Measurements from ENCODE around the gene CORO6. TPM values are rescaled to one million over a fixed set of nuclear protein-coding genes. Genes with fewer than 3 reads are reported as not detected.

CORO6 gene
- total and polyA plus RNA-seq, 10 of the 15 experiments (the other 5 are each of a cell fraction or from before 2014, with no cell fraction given): 0.26 to 5.0 (median 1.7) TPM; not detected in 1

GRCh38 chr17:29567554-29568330, 55.0 kb downstream of the CORO6 start:
- in situ Hi-C loops (cut with MboI): no loop called here
- TSS peak; percentile 90 for BruUV-seq (replicated peaks)
- POLR2A ChIA-PET: interaction anchor here (0.7 to 1.4 kb wide), 4 partner anchors 9 to 395 kb away, joined by 3 to 6 read pairs (median 4); no protein-coding TSS in a partner anchor
- TF ChIP-seq RCOR1 (conservative IDR thresholded peaks at IDR 0.05; ENCODE audit: low read depth, low read length) (0 out of 2 replicates have a peak, but pooled peaks have one; percentile 43), ZNF687 (IDR thresholded peaks at IDR 0.05) (no peak), RB1 (IDR thresholded peaks at IDR 0.05; ENCODE audit: borderline replicate concordance) (no peak), TCF7 (IDR thresholded peaks at IDR 0.05; ENCODE audit: borderline replicate concordance) (no peak), BCL3 (IDR thresholded peaks at IDR 0.05; ENCODE audit: borderline replicate concordance, insufficient read depth, low read depth, low read length, poor library complexity, severe bottlenecking) (no peak), NR2C1 (IDR thresholded peaks at IDR 0.05) (no peak), IKZF2 (IDR thresholded peaks at IDR 0.05) (0 out of 4 replicates have a peak, but pooled peaks of 1 of the 2 experiments have one; percentile 10), DPF2 (IDR thresholded peaks at IDR 0.05) (0 out of 2 replicates have a peak, but pooled peaks have one; percentile 13), KAT2A (conservative IDR thresholded peaks at IDR 0.05; ENCODE audit: control insufficient read depth, low read depth, low read length) (no peak), EZH2 (IDR thresholded peaks at IDR 0.05; ENCODE audit: borderline replicate concordance, control insufficient read depth, low read depth, low read length) (no peak), RELB (IDR thresholded peaks at IDR 0.05; ENCODE audit: low read depth) (no peak), MLLT1 (IDR thresholded peaks at IDR 0.05) (0 out of 2 replicates have a peak, but pooled peaks have one; percentile 28), ATF7 (IDR thresholded peaks at IDR 0.05; ENCODE audit: low read depth) (no peak)

More at GRCh38 chr17:29567554-29568330, 55.0 kb downstream of the CORO6 start:
- H3K27ac ChIP-seq (ENCODE audit: control insufficient read depth, insufficient read depth): peak overlapping the region; percentile 81
- H3K4me2 ChIP-seq (ENCODE audit: control insufficient read depth, insufficient read depth): peak overlapping the region; percentile 97
- H3K4me1 ChIP-seq (ENCODE audit: control insufficient read depth, insufficient read depth, low read length): peaks cover 3% of the 10 kb centered on the region; the same call in 1 of the 2 replicates
- H2AFZ ChIP-seq (ENCODE audit: control insufficient read depth, low read depth, low read length): peak overlapping the region; percentile 97
- peak; percentile 78 for ATAC-seq
- H3K36me3 ChIP-seq (ENCODE audit: control insufficient read depth in 2 of 2, insufficient read depth in 2 of 2, low read length in 1 of 2): peaks cover 0 to 2% of the 10 kb centered on the region in 2 experiments; a peak in 2 of 4 replicates
- H3K9ac ChIP-seq (ENCODE audit: control insufficient read depth, insufficient read depth, low read length): peak overlapping the region; percentile 76
- SMC1A ChIA-PET (ENCODE audit: uncharacterized antibody, unreplicated experiment): interaction anchor here (0.6 to 1.4 kb wide), 2 partner anchors 14 to 50 kb away, joined by 3 read pairs; no protein-coding TSS in a partner anchor
- H3K4me3 ChIP-seq: peak overlapping the region; percentile 96
- WGBS (ENCODE audit: insufficient coverage, insufficient replicate concordance, low lambda C conversion rate, missing lambda C conversion rate): 1% methylated on average over 56 of the region's 63 CpGs
- RAD21 ChIA-PET (ENCODE audit: unreplicated experiment): interaction anchor here (0.6 to 3.9 kb wide), 6 partner anchors 13 to 419 kb away, joined by 3 to 20 read pairs (median 4); no protein-coding TSS in a partner anchor
- H3K9me3 ChIP-seq (replicated peaks; ENCODE audit: control insufficient read depth, insufficient read depth, low read length): no peaks in the 10 kb centered on the region
- peak; percentile 86 for FAIRE-seq
- CTCF ChIA-PET: interaction anchor here (0.6 to 2.1 kb wide), 8 partner anchors 9 to 204 kb away, joined by 3 to 9 read pairs (median 4); partner anchors contain the start of gene ANKRD13B
- H4K20me1 ChIP-seq (ENCODE audit: control insufficient read depth, insufficient read depth): no peaks in the 10 kb centered on the region
- intact Hi-C loops (cut with micrococcal nuclease; ENCODE audit: unreplicated experiment): no loop called here
- no peak for DNase-seq (ENCODE audit: low read depth, low spot score)
- peaks cover 7% of the 10 kb centered on the region; the same call in 1 of the 2 replicates for H3K79me2 ChIP-seq (ENCODE audit: control insufficient read depth, insufficient read depth, low read length)
- H3K27me3 ChIP-seq (replicated peaks in 1 of 2; ENCODE audit: control insufficient read depth in 2 of 2, insufficient read depth in 2 of 2, low read length in 1 of 2): no peaks in the 10 kb centered on the region
